OCI-LY3 (cell line): ENCODE measurements around the gene MXI1.

Source experiments
- H2AFZ ChIP-seq: fragments of 200-600, 300-600 bp; shearing (Covaris generic); 2 replicates; pipeline ENCODE4 v1.6.0; 2014; ENCODE audit warnings: antibody characterized with exemption, low read depth, low read length
- H3K27ac ChIP-seq: fragments of 200-600, 300-600 bp; sonication (generic); 2 replicates; pipeline ENCODE4 v1.5.1; 2014; ENCODE audit warnings: mild to moderate bottlenecking, low read length, moderate library complexity, mixed read lengths
- H3K27me3 ChIP-seq: fragments of 200-600, 300-600 bp; sonication (generic); 2 replicates; pipeline ENCODE4 v1.6.1; 2014; ENCODE audit warnings: low read depth, low read length, mixed read lengths
- H3K36me3 ChIP-seq: fragments of 200-600, 300-600 bp; sonication (generic); replicated peaks from 2 replicates; pipeline ENCODE3; 2014; ENCODE audit warnings: low read depth, low read length, mixed read lengths
- H3K4me1 ChIP-seq: fragments of 300-600, 200-600 bp; sonication (generic); 2 replicates; pipeline ENCODE4 v1.6.1; 2014; ENCODE audit warnings: low read length, mixed read lengths
- H3K4me2 ChIP-seq: fragments of 200-600, 300-600 bp; sonication (generic); 2 replicates; pipeline ENCODE4 v1.6.1; 2014; ENCODE audit warnings: low read length, mixed read lengths
- H3K4me3 ChIP-seq: fragments of 300-600, 200-600 bp; sonication (generic); 2 replicates; pipeline ENCODE4 v1.5.1; 2014; ENCODE audit warnings: antibody characterized with exemption, mild to moderate bottlenecking, low read length, moderate library complexity
- H3K79me2 ChIP-seq: fragments of 300-600, 200-600 bp; shearing (Covaris generic); 2 replicates; pipeline ENCODE4 v1.6.1; 2014; ENCODE audit warnings: mild to moderate bottlenecking, low read length, mixed read lengths
- H3K9ac ChIP-seq: fragments of 300-600, 200-600 bp; shearing (Covaris generic); 2 replicates; pipeline ENCODE4 v1.6.0; 2014; ENCODE audit warnings: mild to moderate bottlenecking, low read length, moderate library complexity
- H3K9me3 ChIP-seq: fragments of 200-600, 300-600 bp; shearing (Covaris generic); 2 replicates; pipeline ENCODE4 v1.6.1; 2014; ENCODE audit warnings: low read length, mixed read lengths; ENCODE audit not compliant: insufficient read depth
- H4K20me1 ChIP-seq: fragments of 200-600, 300-600 bp; sonication (generic); 2 replicates; pipeline ENCODE4 v1.6.1; 2016; ENCODE audit warnings: low read length, mixed read lengths; ENCODE audit not compliant: insufficient read depth
- EZH2phosphoT487 ChIP-seq: fragments of 200-600 bp; shearing (Covaris generic); IDR thresholded peaks from 2 replicates; pipeline ENCODE4 v1.6.1; 2018; ENCODE audit warnings: antibody characterized with exemption, mixed run types, low read depth
- TF ChIP-seq, protein P1 (sequence below): fragments of 200-600, 300-600 bp; sonication (generic); IDR thresholded peaks from 2 replicates; pipeline ENCODE4 v1.5.1; 2014; ENCODE audit warnings: antibody characterized with exemption, low read length, low read depth

MXI1 gene

DNA sequence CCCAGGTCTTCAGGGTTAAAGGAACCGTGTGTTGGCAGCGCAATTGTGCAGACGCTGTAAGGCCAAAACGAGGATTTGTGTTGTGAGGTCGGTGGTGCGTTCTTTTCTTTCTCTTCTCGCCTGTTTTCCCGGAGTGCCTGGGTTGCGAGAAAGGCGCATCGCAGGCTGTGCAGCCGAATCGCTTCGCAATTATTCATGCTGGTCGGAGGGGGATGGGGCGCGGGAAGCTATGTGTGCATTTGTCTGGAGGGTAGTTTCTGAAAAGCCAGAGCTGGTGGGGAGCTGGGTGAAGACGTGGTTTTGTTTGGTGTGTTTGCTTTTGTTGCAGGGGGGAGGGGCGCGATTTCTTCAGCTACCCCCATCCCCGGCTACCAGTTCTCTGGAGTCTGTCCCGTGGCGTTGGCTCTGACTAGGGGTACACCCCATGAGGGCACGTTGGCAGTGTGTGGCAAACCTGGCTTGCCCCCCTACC lies 2.1 kb downstream of the MXI1 start:
- Histone ChIP-seq H3K9me3 (no peaks in the 10 kb centered on the region), H3K4me1 (peaks cover 23% of the 10 kb centered on the region), H3K27me3 (peaks cover 30% of the 10 kb centered on the region), H3K9ac (peak overlapping the region; percentile 64), H2AFZ (peak overlapping the region; percentile 69; the same call in 1 of the 2 replicates), H3K27ac (peak overlapping the region; percentile 23), H3K36me3 (peaks cover 2% of the 10 kb centered on the region), H3K79me2 (no peaks in the 10 kb centered on the region), H4K20me1 (peaks cover 23% of the 10 kb centered on the region; the same call in 1 of the 2 replicates), H3K4me3 (peak overlapping the region; percentile 100), H3K4me2 (peak overlapping the region; percentile 100)
- no peak for TF ChIP-seq EZH2phosphoT487
- TF ChIP-seq, protein P1, sequence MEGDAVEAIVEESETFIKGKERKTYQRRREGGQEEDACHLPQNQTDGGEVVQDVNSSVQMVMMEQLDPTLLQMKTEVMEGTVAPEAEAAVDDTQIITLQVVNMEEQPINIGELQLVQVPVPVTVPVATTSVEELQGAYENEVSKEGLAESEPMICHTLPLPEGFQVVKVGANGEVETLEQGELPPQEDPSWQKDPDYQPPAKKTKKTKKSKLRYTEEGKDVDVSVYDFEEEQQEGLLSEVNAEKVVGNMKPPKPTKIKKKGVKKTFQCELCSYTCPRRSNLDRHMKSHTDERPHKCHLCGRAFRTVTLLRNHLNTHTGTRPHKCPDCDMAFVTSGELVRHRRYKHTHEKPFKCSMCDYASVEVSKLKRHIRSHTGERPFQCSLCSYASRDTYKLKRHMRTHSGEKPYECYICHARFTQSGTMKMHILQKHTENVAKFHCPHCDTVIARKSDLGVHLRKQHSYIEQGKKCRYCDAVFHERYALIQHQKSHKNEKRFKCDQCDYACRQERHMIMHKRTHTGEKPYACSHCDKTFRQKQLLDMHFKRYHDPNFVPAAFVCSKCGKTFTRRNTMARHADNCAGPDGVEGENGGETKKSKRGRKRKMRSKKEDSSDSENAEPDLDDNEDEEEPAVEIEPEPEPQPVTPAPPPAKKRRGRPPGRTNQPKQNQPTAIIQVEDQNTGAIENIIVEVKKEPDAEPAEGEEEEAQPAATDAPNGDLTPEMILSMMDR = no peak

DNA sequence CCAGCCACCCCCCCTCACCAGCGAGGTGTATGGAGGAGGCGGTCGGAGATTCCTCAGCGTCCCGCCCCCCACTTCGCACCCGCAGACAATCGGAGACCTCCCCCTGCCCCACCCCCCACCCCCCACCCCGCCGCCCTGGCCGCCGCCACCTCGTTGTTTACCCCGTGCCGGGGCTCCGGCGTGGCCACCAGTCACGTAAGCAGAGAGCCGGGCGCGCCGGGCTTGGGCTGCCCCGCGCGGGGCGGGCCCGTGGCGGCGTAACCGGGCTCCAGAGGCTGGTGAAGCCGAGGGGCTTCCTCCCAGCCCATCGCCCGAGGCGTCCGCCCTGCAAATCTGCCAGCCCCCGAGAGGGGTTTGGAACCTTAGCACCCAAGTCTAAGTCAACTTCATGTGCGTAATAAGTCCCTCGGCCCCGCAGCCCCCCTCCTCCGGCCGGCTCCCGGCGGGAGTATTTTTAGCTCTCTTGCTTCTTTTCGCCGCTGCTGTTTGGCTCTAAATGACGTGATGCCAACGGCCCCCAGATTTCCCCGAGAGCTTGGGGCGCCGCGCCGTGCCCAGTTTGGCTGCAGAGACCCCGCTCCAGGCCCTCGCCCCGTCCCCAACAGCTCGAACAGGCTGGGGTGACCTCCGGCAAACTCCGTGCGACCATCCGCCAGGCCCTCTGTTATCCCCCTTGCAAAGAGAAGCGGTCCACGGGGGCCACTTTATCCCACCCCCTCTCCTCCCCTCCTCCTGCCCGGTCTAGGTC lies 2.7 kb downstream of the MXI1 start:
- Histone ChIP-seq H3K4me3 (peak overlapping the region; percentile 100), H3K27me3 (peaks cover 32% of the 10 kb centered on the region), H3K4me1 (peaks cover 23% of the 10 kb centered on the region), H3K9ac (peak overlapping the region; percentile 70), H3K27ac (peak overlapping the region; percentile 37), H3K4me2 (peak overlapping the region; percentile 100), H3K79me2 (no peaks in the 10 kb centered on the region), H3K36me3 (peaks cover 2% of the 10 kb centered on the region), H2AFZ (no peak overlapping the region), H4K20me1 (peaks cover 23% of the 10 kb centered on the region; the same call in 1 of the 2 replicates), H3K9me3 (no peaks in the 10 kb centered on the region)
- TF ChIP-seq, protein P1 = no peak
- no peak for TF ChIP-seq EZH2phosphoT487

DNA sequence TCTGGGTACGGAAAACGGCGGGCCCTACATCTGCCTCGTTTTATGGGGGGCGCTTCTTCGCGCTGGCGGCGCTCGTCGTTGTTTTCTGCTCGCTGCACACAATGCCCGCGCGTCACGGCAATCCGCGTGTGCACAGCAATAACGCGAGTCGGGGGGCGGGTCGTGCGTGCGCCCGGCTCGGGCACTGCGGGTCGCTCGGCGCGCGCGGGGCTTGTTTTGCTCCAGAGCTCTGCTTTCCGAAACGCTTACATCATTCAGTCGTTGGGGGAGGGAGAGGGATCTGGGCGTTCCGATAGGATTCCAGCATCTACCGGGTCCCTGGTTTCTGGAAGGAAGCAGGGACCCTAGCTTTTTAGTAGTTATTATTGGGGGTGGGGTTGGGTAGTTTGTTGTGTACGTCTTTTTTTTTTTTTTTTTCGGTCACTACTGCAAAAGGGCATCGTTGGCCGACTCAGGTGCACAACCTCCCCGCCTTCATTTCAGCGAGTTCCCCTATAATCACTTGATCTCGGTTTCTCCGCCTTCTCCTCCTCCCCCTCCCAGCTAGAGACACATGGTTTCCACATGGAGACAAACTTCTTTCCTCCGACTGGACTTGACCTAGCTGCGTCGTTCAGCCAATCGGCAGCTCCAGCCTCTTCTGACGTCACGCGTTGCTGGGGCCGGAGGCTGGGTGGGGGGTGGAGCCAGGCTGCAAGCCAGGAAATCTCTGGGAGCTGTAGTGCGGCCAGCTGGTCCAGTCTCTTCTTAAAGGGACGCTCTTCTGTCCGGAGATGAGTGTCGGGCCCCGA lies 3.5 kb downstream of the MXI1 start:
- peak overlapping the region; percentile 93 for H3K4me2 ChIP-seq
- H3K27me3 ChIP-seq = peaks cover 29% of the 10 kb centered on the region
- H3K27ac ChIP-seq = peak overlapping the region; percentile 37
- peaks cover 27% of the 10 kb centered on the region; the same call in 1 of the 2 replicates for H4K20me1 ChIP-seq
- H3K36me3 ChIP-seq = peaks cover 2% of the 10 kb centered on the region
- H3K9ac ChIP-seq = peak overlapping the region; percentile 70
- no peaks in the 10 kb centered on the region for H3K79me2 ChIP-seq
- H3K4me1 ChIP-seq = peaks cover 23% of the 10 kb centered on the region
- TF ChIP-seq EZH2phosphoT487 = no peak
- TF ChIP-seq, protein P1 = no peak
- peak overlapping the region; percentile 31; the same call in 1 of the 2 replicates for H2AFZ ChIP-seq
- H3K4me3 ChIP-seq = peak overlapping the region; percentile 100
- no peaks in the 10 kb centered on the region for H3K9me3 ChIP-seq

DNA sequence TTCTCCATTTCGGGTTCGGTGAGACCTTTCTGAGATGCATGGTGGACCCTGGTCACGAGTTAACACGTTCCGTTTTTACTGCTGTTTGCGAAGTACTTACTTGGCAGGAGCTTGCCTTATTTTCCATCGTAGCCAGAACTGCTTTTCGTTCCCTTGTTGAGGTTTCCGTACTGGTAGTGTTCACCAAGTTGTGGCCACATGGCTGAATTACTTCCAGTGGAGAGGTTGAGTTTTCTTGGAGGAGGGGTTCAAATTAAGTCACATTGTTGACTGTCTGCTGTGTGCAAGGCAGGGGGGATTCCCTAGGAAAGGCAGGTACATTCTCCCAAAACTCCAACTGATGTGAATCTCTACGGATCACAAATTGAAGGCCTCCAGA lies 4.0 kb downstream of the MXI1 start:
- Histone ChIP-seq H3K27me3 (peaks cover 27% of the 10 kb centered on the region), H3K27ac (no peak overlapping the region), H3K4me1 (peaks cover 20% of the 10 kb centered on the region), H2AFZ (no peak overlapping the region; the same call in 1 of the 2 replicates), H3K4me3 (peak overlapping the region; percentile 100), H4K20me1 (peaks cover 31% of the 10 kb centered on the region; the same call in 1 of the 2 replicates), H3K36me3 (peaks cover 2% of the 10 kb centered on the region), H3K9ac (peak overlapping the region; percentile 50; the same call in 1 of the 2 replicates), H3K9me3 (no peaks in the 10 kb centered on the region), H3K4me2 (peak overlapping the region; percentile 93), H3K79me2 (no peaks in the 10 kb centered on the region)
- TF ChIP-seq EZH2phosphoT487 = no peak
- TF ChIP-seq, protein P1 = no peak
